Panc1 (cell line): ENCODE results near the gene FGFBP1. TPM values are rescaled to one million over a fixed set of nuclear protein-coding genes. Genes with fewer than 3 reads are reported as not detected.

ENCODE experiments used
- ATAC-seq: fragments of 200-7000 bp; cut with Tn5 transposase; 2 replicates; pipeline ENCODE4 v1.9.1; 2020; ENCODE audit warnings: mild to moderate bottlenecking, moderate library complexity
- BruUV-seq: library from RNA; stranded (reverse); fragments of 400-500 nt; replicated peaks from 2 replicates; lab custom pipeline; 2021; lab: Mats Ljungman, UMichigan
- CTCF ChIA-PET: fragments of 300-600 bp; sonication (Branson Sonifier 250); formaldehyde crosslinking; loops from one replicate; lab custom pipeline; 2022; ENCODE audit warnings: antibody characterized with exemption; lab: Charles Lee
- POLR2A ChIA-PET: fragments of 300-600 bp; sonication (Branson Sonifier 250); formaldehyde crosslinking; loops from one replicate; lab custom pipeline; 2022; ENCODE audit warnings: antibody characterized with exemption; lab: Charles Lee
- DNase-seq: peaks from one replicate; pipeline ENCODE4 v3.0.0-alpha.2; 2010; ENCODE audit warnings: low read depth, low spot score
- H3K27ac ChIP-seq: 2 replicates; pipeline ENCODE4 v1.5.1; 2011; ENCODE audit warnings: mild to moderate bottlenecking, low read length, inconsistent platforms
- H3K27me3 ChIP-seq: fragments of 200-500 bp; sonication (Bioruptor generic); 2 replicates; pipeline ENCODE4 v1.6.0; 2014; ENCODE audit warnings: low read length, inconsistent platforms; ENCODE audit not compliant: control insufficient read depth, insufficient read depth
- H3K36me3 ChIP-seq: fragments of 200-500 bp; sonication (Bioruptor generic); 2 replicates; pipeline ENCODE4 v1.5.1; 2014; ENCODE audit warnings: inconsistent platforms, mild to moderate bottlenecking, low read length, moderate library complexity; ENCODE audit not compliant: control insufficient read depth, insufficient read depth
- H3K4me1 ChIP-seq: 2 replicates; pipeline ENCODE4 v1.5.1; 2011; ENCODE audit warnings: inconsistent platforms, mild to moderate bottlenecking, low read length, moderate library complexity; ENCODE audit not compliant: control insufficient read depth, insufficient read depth
- H3K4me3 ChIP-seq, 2 experiments: 2 replicates each; pipeline ENCODE4 v1.5.1; 2011 to 2012; ENCODE audit warnings: low read depth in 2 of 2, low read length in 2 of 2, mild to moderate bottlenecking in 2 of 2, inconsistent platforms in 1 of 2, moderate library complexity in 1 of 2
- H3K9me3 ChIP-seq: fragments of 200-500 bp; sonication (Bioruptor generic); 2 replicates; pipeline ENCODE4 v1.5.1; 2014; ENCODE audit warnings: low read depth, mild to moderate bottlenecking, inconsistent platforms, low read length, moderate library complexity; ENCODE audit not compliant: control insufficient read depth, insufficient read depth
- POLR2AphosphoS5 ChIP-seq: IDR thresholded peaks from 2 replicates; pipeline ENCODE4 v1.6.1; 2012; ENCODE audit warnings: mild to moderate bottlenecking, low read depth, low read length, moderate library complexity
- SIN3A ChIP-seq: IDR thresholded peaks from 2 replicates; pipeline ENCODE4 v1.6.1; 2012; ENCODE audit warnings: low read depth, mild to moderate bottlenecking, low read length, moderate library complexity, borderline replicate concordance; ENCODE audit not compliant: insufficient read depth
- TCF7L2 ChIP-seq: IDR thresholded peaks from 2 replicates; pipeline ENCODE4 v1.6.1; 2011; ENCODE audit warnings: mild to moderate bottlenecking, low read depth, low read length, inconsistent platforms
- in situ Hi-C: cut with HindIII; loops from 2 replicates; pipeline ENCODE4 v1.10.0; 2016; ENCODE audit warnings: low sequenced_read_pairs, low pct_unique_long_range_greater_than_20kb
- intact Hi-C: fragments of 100-400 bp; cut with micrococcal nuclease; formaldehyde crosslinking; loops from one replicate; pipeline ENCODE4 v1.10.0; 2022; ENCODE audit not compliant: unreplicated experiment
- total RNA-seq: library from RNA; stranded (reverse); gene quantifications from one replicate; pipeline ENCODE4 v1.2.1, GENCODE V29; 2021; ENCODE audit not compliant: unreplicated experiment
- TF ChIP-seq, protein P1 (sequence below): fragments of 450-650 bp; IDR thresholded peaks from 2 replicates; pipeline ENCODE4 v1.5.1; 2017; ENCODE audit warnings: mild to moderate bottlenecking
- TF ChIP-seq, protein P2 (sequence below), 2 experiments: IDR thresholded peaks; 2 replicates each; pipeline ENCODE4 v1.6.1; 2011 to 2012; ENCODE audit warnings: low read depth in 2 of 2, control low read depth in 1 of 2, low read length in 1 of 2, mild to moderate bottlenecking in 1 of 2, moderate library complexity in 1 of 2; ENCODE audit not compliant: insufficient read depth in 1 of 2

The FGFBP1 gene
- total RNA-seq, 1 experiment from 2014 or later: 0.39 TPM

DNA sequence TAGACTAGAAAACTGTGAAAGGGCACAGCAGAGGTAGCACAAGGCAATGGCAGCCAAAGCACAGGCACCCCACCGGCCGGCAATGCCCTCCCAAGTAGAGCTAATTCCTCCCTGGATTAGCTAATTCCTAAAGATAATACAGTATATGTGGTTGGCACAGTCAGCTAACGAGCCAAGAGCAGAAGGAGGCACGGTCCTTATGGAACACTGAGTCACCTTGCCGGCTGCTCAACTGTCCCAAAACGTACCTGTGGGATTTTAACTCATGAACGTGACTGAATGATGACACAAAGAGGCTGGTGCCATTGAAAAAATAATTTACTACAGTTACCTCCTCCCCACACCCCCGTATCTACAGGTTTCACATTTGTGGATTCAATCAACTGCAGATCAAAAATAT, 9.1 kb upstream of the FGFBP1 start:
- BruUV-seq: no TSS peak
- in situ Hi-C loops: no loop called here
- Histone ChIP-seq H3K27me3 (no peaks in the 10 kb centered on the region), H3K36me3 (no peaks in the 10 kb centered on the region), H3K27ac (no peak overlapping the region), H3K4me3 (no peak overlapping the region), H3K9me3 (no peaks in the 10 kb centered on the region), H3K4me1 (no peaks in the 10 kb centered on the region)
- ChIA-PET CTCF (no interaction called here), POLR2A (no interaction called here)
- DNase-seq (no peak), ATAC-seq (no peak)
- intact Hi-C loops: no loop called here
- no peak for TF ChIP-seq POLR2AphosphoS5
- TF ChIP-seq TCF7L2: no peak
- TF ChIP-seq, protein P1, sequence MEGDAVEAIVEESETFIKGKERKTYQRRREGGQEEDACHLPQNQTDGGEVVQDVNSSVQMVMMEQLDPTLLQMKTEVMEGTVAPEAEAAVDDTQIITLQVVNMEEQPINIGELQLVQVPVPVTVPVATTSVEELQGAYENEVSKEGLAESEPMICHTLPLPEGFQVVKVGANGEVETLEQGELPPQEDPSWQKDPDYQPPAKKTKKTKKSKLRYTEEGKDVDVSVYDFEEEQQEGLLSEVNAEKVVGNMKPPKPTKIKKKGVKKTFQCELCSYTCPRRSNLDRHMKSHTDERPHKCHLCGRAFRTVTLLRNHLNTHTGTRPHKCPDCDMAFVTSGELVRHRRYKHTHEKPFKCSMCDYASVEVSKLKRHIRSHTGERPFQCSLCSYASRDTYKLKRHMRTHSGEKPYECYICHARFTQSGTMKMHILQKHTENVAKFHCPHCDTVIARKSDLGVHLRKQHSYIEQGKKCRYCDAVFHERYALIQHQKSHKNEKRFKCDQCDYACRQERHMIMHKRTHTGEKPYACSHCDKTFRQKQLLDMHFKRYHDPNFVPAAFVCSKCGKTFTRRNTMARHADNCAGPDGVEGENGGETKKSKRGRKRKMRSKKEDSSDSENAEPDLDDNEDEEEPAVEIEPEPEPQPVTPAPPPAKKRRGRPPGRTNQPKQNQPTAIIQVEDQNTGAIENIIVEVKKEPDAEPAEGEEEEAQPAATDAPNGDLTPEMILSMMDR: no peak
- TF ChIP-seq, protein P2, sequence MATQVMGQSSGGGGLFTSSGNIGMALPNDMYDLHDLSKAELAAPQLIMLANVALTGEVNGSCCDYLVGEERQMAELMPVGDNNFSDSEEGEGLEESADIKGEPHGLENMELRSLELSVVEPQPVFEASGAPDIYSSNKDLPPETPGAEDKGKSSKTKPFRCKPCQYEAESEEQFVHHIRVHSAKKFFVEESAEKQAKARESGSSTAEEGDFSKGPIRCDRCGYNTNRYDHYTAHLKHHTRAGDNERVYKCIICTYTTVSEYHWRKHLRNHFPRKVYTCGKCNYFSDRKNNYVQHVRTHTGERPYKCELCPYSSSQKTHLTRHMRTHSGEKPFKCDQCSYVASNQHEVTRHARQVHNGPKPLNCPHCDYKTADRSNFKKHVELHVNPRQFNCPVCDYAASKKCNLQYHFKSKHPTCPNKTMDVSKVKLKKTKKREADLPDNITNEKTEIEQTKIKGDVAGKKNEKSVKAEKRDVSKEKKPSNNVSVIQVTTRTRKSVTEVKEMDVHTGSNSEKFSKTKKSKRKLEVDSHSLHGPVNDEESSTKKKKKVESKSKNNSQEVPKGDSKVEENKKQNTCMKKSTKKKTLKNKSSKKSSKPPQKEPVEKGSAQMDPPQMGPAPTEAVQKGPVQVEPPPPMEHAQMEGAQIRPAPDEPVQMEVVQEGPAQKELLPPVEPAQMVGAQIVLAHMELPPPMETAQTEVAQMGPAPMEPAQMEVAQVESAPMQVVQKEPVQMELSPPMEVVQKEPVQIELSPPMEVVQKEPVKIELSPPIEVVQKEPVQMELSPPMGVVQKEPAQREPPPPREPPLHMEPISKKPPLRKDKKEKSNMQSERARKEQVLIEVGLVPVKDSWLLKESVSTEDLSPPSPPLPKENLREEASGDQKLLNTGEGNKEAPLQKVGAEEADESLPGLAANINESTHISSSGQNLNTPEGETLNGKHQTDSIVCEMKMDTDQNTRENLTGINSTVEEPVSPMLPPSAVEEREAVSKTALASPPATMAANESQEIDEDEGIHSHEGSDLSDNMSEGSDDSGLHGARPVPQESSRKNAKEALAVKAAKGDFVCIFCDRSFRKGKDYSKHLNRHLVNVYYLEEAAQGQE (IDR thresholded peaks at IDR 0.05; ENCODE audit: insufficient read depth in 1 of 2, low read depth in 2 of 2, low read length in 1 of 2): no peak
- TF ChIP-seq SIN3A: no peak

DNA sequence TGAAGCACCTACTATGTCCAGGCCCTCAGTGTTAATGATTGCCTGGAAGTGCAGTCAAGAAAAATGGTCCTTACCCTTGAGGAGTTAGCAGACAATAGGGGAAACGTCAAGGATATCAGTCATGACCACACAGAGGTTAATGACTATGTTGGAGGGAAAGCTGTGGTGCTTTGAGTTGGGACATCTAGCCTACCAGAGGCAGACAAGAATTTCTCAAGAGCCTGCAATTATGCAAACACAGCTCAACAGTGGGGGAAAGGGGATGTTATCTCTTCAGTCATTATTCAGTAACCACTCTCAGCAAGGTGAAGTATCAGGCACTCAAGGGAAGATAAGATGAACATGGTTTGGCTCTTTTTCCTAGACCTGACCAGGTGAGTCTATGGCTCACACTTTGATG, 7.0 kb upstream of the FGFBP1 start:
- TF ChIP-seq, protein P1: no peak
- TF ChIP-seq, protein P2 (IDR thresholded peaks at IDR 0.05; ENCODE audit: insufficient read depth in 1 of 2, low read depth in 2 of 2, low read length in 1 of 2): no peak
- TF ChIP-seq SIN3A: no peak
- no peak for TF ChIP-seq POLR2AphosphoS5
- no peak for TF ChIP-seq TCF7L2
- intact Hi-C loops (no loop called here), in situ Hi-C loops (no loop called here)
- POLR2A ChIA-PET: no interaction called here
- no peak for DNase-seq
- H3K36me3 ChIP-seq: no peaks in the 10 kb centered on the region
- H3K27ac ChIP-seq: no peak overlapping the region
- H3K4me3 ChIP-seq: no peak overlapping the region
- H3K9me3 ChIP-seq: no peaks in the 10 kb centered on the region
- CTCF ChIA-PET: no interaction called here
- ATAC-seq: no peak
- no peaks in the 10 kb centered on the region for H3K27me3 ChIP-seq
- H3K4me1 ChIP-seq: no peaks in the 10 kb centered on the region
- no TSS peak for BruUV-seq
